BJ (cell line): ENCODE data around the gene NGB. TPM values are rescaled to one million over a fixed set of nuclear protein-coding genes. Genes with fewer than 3 reads are reported as not detected.

Experiments
- CTCF ChIA-PET: fragments of 350-600 bp; formaldehyde crosslinking; extraction: SDS; loops from one replicate; lab custom pipeline; 2021; ENCODE audit warnings: antibody characterized with exemption, inconsistent platforms; lab: Yijun Ruan, JAX
- POLR2A ChIA-PET: fragments of 300-600 bp; sonication (Branson Sonifier 250); formaldehyde crosslinking; extraction: SDS; loops from one replicate; lab custom pipeline; 2021; ENCODE audit warnings: antibody characterized with exemption; lab: Charles Lee
- DNase-seq: peaks from one replicate; pipeline ENCODE4 v3.0.0-alpha.2; 2011; ENCODE audit warnings: low read depth
- H3K27me3 ChIP-seq: 2 replicates; pipeline ENCODE4 v1.6.0; 2011; ENCODE audit warnings: low read length; ENCODE audit not compliant: control insufficient read depth, insufficient read depth
- H3K36me3 ChIP-seq: 2 replicates; pipeline ENCODE4 v1.5.1; 2011; ENCODE audit warnings: low read length; ENCODE audit not compliant: control insufficient read depth, insufficient read depth
- H3K4me3 ChIP-seq: 2 replicates; pipeline ENCODE4 v1.5.1; 2011; ENCODE audit warnings: low read depth, mild to moderate bottlenecking, control low read depth, low read length
- CTCF ChIP-seq: IDR thresholded peaks from 2 replicates; pipeline ENCODE4 v1.5.1; 2011; ENCODE audit warnings: low read depth, mild to moderate bottlenecking, control low read depth, inconsistent platforms, low read length, moderate library complexity; ENCODE audit not compliant: insufficient read depth
- polyA plus RNA-seq: library from polyadenylated mRNA; depleted of rRNA; stranded (reverse); fragments of >200 nt; gene quantifications from 2 replicates; pipeline ENCODE4 v1.2.3, GENCODE V29; 2011

The NGB gene
- polyA plus RNA-seq, 1 experiment, result 0.05 TPM

- no peak for DNase-seq
- CTCF ChIA-PET, result interaction anchor here (12.7 kb wide), 1 partner anchor 20 kb away, joined by 426 read pairs; the partner anchor contains the start of genes GSTZ1 and POMT2
- TF ChIP-seq CTCF, result no peak
- peaks cover 6% of the 10 kb centered on the region for H3K36me3 ChIP-seq
- POLR2A ChIA-PET, result no interaction called here
- no peak overlapping the region for H3K4me3 ChIP-seq
- H3K27me3 ChIP-seq, result no peaks in the 10 kb centered on the region
These were observed 25.9 kb upstream of the NGB start for GRCh38 chr14:77296906-77297305.

DNA sequence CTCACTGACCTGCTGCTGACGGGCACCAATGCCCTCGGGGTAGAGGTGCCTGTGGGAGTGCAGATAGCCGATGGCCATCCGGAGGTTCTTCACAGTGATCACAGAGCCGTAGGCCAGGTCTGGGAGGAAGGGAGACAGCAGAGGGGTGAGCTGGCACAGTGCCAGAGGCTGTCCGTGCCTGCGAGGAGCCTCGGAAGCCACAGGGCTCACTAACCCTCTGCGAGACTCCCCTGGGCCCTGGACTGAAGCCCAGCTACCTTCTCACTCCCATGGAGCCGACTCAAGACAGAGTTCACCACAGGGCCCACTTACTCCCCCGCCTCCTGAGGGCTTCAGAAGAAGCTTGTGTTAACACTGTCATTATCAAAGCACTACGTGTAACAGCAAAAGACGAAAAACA lies 25.1 kb upstream of the NGB start:
- Histone ChIP-seq H3K36me3 (peaks cover 6% of the 10 kb centered on the region), H3K27me3 (no peaks in the 10 kb centered on the region), H3K4me3 (no peak overlapping the region)
- ChIA-PET POLR2A (no interaction called here), CTCF (interaction anchor here (0.7 to 12.7 kb wide), 2 partner anchors 21 to 36 kb away, joined by 3 to 426 read pairs; partner anchors contain the start of genes GSTZ1 and POMT2)
- TF ChIP-seq CTCF, result no peak
- DNase-seq, result no peak

GRCh38 chr14:77290705-77291104 lies 19.7 kb upstream of the NGB start:
- H3K4me3 ChIP-seq, result no peak overlapping the region
- no peak for TF ChIP-seq CTCF
- DNase-seq, result no peak
- H3K36me3 ChIP-seq, result 0 out of 2 replicates have a peak, but pooled peaks cover 6% of the 10 kb centered on the region
- ChIA-PET CTCF (interaction anchor here (1.3 to 5.2 kb wide), 4 partner anchors 10 to 138 kb away, joined by 3 to 37 read pairs (median 4); no protein-coding TSS in a partner anchor), POLR2A (no interaction called here)
- no peaks in the 10 kb centered on the region for H3K27me3 ChIP-seq

DNA sequence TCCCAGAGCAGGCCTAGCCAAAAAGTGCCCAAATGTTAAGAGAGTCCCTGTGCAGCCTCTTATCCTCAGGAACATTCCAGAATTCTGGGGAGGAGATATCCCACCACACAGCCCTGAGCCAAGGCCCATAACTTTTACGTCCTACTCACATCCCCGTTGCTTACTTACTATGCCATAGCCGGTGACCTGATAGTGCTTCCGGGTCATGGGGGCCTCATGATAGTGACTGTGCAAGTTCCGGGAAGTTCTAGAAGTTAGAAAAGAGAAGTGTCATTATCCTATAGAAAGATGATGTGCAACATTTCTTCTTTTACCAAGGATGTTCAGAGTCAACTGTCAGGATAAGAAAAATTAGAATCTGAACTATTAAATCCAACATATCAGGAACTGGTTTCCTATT lies 15.6 kb upstream of the NGB start:
- Histone ChIP-seq H3K36me3 (peaks cover 10% of the 10 kb centered on the region; the same call in 1 of the 2 replicates), H3K27me3 (no peaks in the 10 kb centered on the region), H3K4me3 (no peak overlapping the region)
- no peak for TF ChIP-seq CTCF
- ChIA-PET CTCF (interaction anchor here (4.2 kb wide), 1 partner anchor 13 kb away, joined by 22 read pairs; no protein-coding TSS in a partner anchor), POLR2A (no interaction called here)
- no peak for DNase-seq

- CTCF ChIA-PET, result interaction anchor here (1.1 to 4.2 kb wide), 3 partner anchors 15 to 31 kb away, joined by 3 to 22 read pairs (median 13); no protein-coding TSS in a partner anchor
- no peaks in the 10 kb centered on the region for H3K27me3 ChIP-seq
- H3K36me3 ChIP-seq, result peaks cover 10% of the 10 kb centered on the region
- POLR2A ChIA-PET, result no interaction called here
- no peak for DNase-seq
- H3K4me3 ChIP-seq, result no peak overlapping the region
- TF ChIP-seq CTCF, result no peak
These were observed 13.5 kb upstream of the NGB start for GRCh38 chr14:77284466-77284865.
